H9 (cell line): ENCODE results near the gene CACNA2D3. TPM values are rescaled to one million over a fixed set of nuclear protein-coding genes. Genes with fewer than 3 reads are reported as not detected.

Experiments
- DNase-seq: peaks from one replicate; pipeline ENCODE4 v3.0.0-alpha.2; 2017
- H2AFZ ChIP-seq: one replicate; pipeline ENCODE4 v1.6.1; 2013; ENCODE audit warnings: mild to moderate bottlenecking, low read length, control low read depth, moderate library complexity
- H2AK5ac ChIP-seq: 2 replicates; pipeline ENCODE4 v1.6.1; 2013; ENCODE audit warnings: low read length, control low read depth, mixed read lengths; ENCODE audit not compliant: insufficient read length
- H2BK120ac ChIP-seq: one replicate; pipeline ENCODE4 v1.6.1; 2013; ENCODE audit warnings: low read depth, mild to moderate bottlenecking, low read length, control low read depth, inconsistent platforms; ENCODE audit not compliant: poor library complexity, severe bottlenecking
- H2BK12ac ChIP-seq: 2 replicates; pipeline ENCODE4 v1.6.1; 2013; ENCODE audit warnings: low read length, control low read depth, mixed read lengths, low read depth; ENCODE audit not compliant: insufficient read length
- H2BK15ac ChIP-seq: 2 replicates; pipeline ENCODE4 v1.6.1; 2013; ENCODE audit warnings: low read depth, low read length, control low read depth
- H2BK20ac ChIP-seq: one replicate; pipeline ENCODE4 v1.6.1; 2013; ENCODE audit warnings: low read depth, mild to moderate bottlenecking, low read length, control low read depth, inconsistent platforms; ENCODE audit not compliant: poor library complexity, severe bottlenecking
- H2BK5ac ChIP-seq: 2 replicates; pipeline ENCODE4 v1.6.1; 2013; ENCODE audit warnings: low read length, control low read depth, mixed read lengths; ENCODE audit not compliant: insufficient read length
- H3K14ac ChIP-seq: 2 replicates; pipeline ENCODE4 v1.6.1; 2013; ENCODE audit warnings: low read length, control low read depth; ENCODE audit not compliant: insufficient read depth
- H3K18ac ChIP-seq: 2 replicates; pipeline ENCODE4 v1.6.1; 2013; ENCODE audit warnings: low read depth, mild to moderate bottlenecking, mixed read lengths, low read length, control low read depth; ENCODE audit not compliant: insufficient read length
- H3K23ac ChIP-seq: 2 replicates; pipeline ENCODE4 v1.6.1; 2013; ENCODE audit warnings: low read length, control low read depth, mixed read lengths, low read depth; ENCODE audit not compliant: insufficient read length
- H3K23me2 ChIP-seq: 2 replicates; pipeline ENCODE4 v1.6.1; 2013; ENCODE audit warnings: low read depth, mild to moderate bottlenecking, mixed read lengths, low read length, control low read depth; ENCODE audit not compliant: insufficient read length, poor library complexity, severe bottlenecking
- H3K27ac ChIP-seq: 2 replicates; pipeline ENCODE4 v1.5.1; 2013; ENCODE audit warnings: low read length, control low read depth, mixed read lengths, low read depth; ENCODE audit not compliant: insufficient read length
- H3K27me3 ChIP-seq: 2 replicates; pipeline ENCODE4 v1.6.1; 2013; ENCODE audit warnings: low read length, control low read depth, inconsistent platforms; ENCODE audit not compliant: insufficient read depth
- H3K4ac ChIP-seq: 2 replicates; pipeline ENCODE4 v1.6.1; 2013; ENCODE audit warnings: low read depth, mild to moderate bottlenecking, control low read depth, inconsistent platforms, low read length, moderate library complexity
- H3K4me1 ChIP-seq: 2 replicates; pipeline ENCODE4 v1.6.1; 2013; ENCODE audit warnings: low read length, control low read depth, inconsistent platforms; ENCODE audit not compliant: insufficient read depth
- H3K4me2 ChIP-seq: 2 replicates; pipeline ENCODE4 v1.6.1; 2013; ENCODE audit warnings: low read length, control low read depth, mixed read lengths; ENCODE audit not compliant: insufficient read length, insufficient read depth
- H3K56ac ChIP-seq: 2 replicates; pipeline ENCODE4 v1.6.1; 2013; ENCODE audit warnings: low read depth, mild to moderate bottlenecking, mixed read lengths, low read length, control low read depth; ENCODE audit not compliant: insufficient read length
- H3K79me1 ChIP-seq: 2 replicates; pipeline ENCODE4 v1.6.1; 2013; ENCODE audit warnings: low read depth, mild to moderate bottlenecking, moderate library complexity, low read length, control low read depth, inconsistent platforms; ENCODE audit not compliant: insufficient read depth, poor library complexity, severe bottlenecking
- H3K79me2 ChIP-seq: 2 replicates; pipeline ENCODE4 v1.6.1; 2013; ENCODE audit warnings: low read length, control low read depth, inconsistent platforms; ENCODE audit not compliant: insufficient read depth
- H3K9ac ChIP-seq: 2 replicates; pipeline ENCODE4 v1.6.1; 2013; ENCODE audit warnings: low read length, control low read depth, mixed read lengths; ENCODE audit not compliant: insufficient read length; ENCODE audit errors: extremely low read depth
- H3K9me3 ChIP-seq: one replicate; pipeline ENCODE4 v1.6.1; 2013; ENCODE audit warnings: low read depth, low read length, inconsistent platforms; ENCODE audit not compliant: control insufficient read depth
- H3T11ph ChIP-seq: one replicate; pipeline ENCODE4 v1.6.1; 2013; ENCODE audit warnings: mild to moderate bottlenecking, low read length, control low read depth, inconsistent platforms
- H4K20me1 ChIP-seq: one replicate; pipeline ENCODE4 v1.6.1; 2013; ENCODE audit not compliant: control insufficient read depth, insufficient read length, insufficient read depth
- H4K5ac ChIP-seq: 2 replicates; pipeline ENCODE4 v1.6.1; 2013; ENCODE audit warnings: low read depth, mild to moderate bottlenecking, mixed read lengths, low read length, control low read depth; ENCODE audit not compliant: insufficient read length
- H4K8ac ChIP-seq: replicated peaks from 2 replicates; pipeline ENCODE4 v1.6.1; 2013; ENCODE audit warnings: low read length, control low read depth, mixed read lengths, low read depth; ENCODE audit not compliant: insufficient read length
- H4K91ac ChIP-seq: 2 replicates; pipeline ENCODE4 v1.6.1; 2013; ENCODE audit warnings: low read depth, mild to moderate bottlenecking, moderate library complexity, mixed read lengths, low read length, control low read depth; ENCODE audit not compliant: insufficient read length
- H3K27ac Mint-ChIP-seq, 3 experiments: 2 replicates in 2 of 3; 3 replicates in 1 of 3; pipeline ENCODE4 v1.8.0; 2020 to 2021; ENCODE audit warnings: mixed read lengths in 3 of 3, mild to moderate bottlenecking in 1 of 3, moderate library complexity in 1 of 3
- H3K27me3 Mint-ChIP-seq: 2 replicates; pipeline ENCODE4 v1.8.0; 2021; ENCODE audit warnings: low read depth, mild to moderate bottlenecking, moderate library complexity, mixed read lengths
- H3K36me3 Mint-ChIP-seq, 3 experiments: 2 replicates in 2 of 3; 3 replicates in 1 of 3; pipeline ENCODE4 v1.8.0; 2020 to 2021; ENCODE audit warnings: low read depth in 3 of 3, mixed read lengths in 3 of 3; ENCODE audit not compliant: insufficient read depth in 1 of 3
- H3K4me1 Mint-ChIP-seq, 2 experiments: 2 replicates each; pipeline ENCODE4 v1.8.0; 2020; ENCODE audit warnings: mixed read lengths in 2 of 2
- H3K4me3 Mint-ChIP-seq, 2 experiments: 2 replicates in 1 of 2; 3 replicates in 1 of 2; pipeline ENCODE4 v1.8.0; 2020 to 2021; ENCODE audit warnings: mild to moderate bottlenecking in 2 of 2, mixed read lengths in 2 of 2, moderate library complexity in 1 of 2
- H3K9me3 Mint-ChIP-seq, 2 experiments: 2 replicates in 1 of 2; 3 replicates in 1 of 2; pipeline ENCODE4 v1.8.0; 2020; ENCODE audit warnings: mild to moderate bottlenecking in 2 of 2, mixed read lengths in 2 of 2, moderate library complexity in 1 of 2
- CTCF ChIP-seq: fragments of 200-600 bp; sonication (generic); conservative IDR thresholded peaks from 3 replicates; pipeline ENCODE4 v1.8.0; 2021; ENCODE audit warnings: antibody characterized with exemption, mild to moderate bottlenecking
- WGBS: extraction: QIAGEN DNeasy Blood & Tissue Kit; methylation state at CpG from one replicate; pipeline ENCODE4 v1.1.7; 2013; ENCODE audit warnings: missing lambda C conversion rate, low lambda C conversion rate, mixed read lengths; ENCODE audit not compliant: insufficient read length; ENCODE audit errors: extremely low coverage; 5-methylcytosine and 5-hydroxymethylcytosine counted together
- total RNA-seq: library from RNA; stranded (reverse); gene quantifications from 2 replicates; pipeline ENCODE4 v1.2.1, GENCODE V29; 2021

CACNA2D3 gene
- total RNA-seq, 1 experiment from 2014 or later, result 3.2 TPM

- no peaks in the 10 kb centered on the region for H3K79me2 ChIP-seq
- no peaks in the 10 kb centered on the region for H3K23me2 ChIP-seq
- no peak overlapping the region for H4K91ac ChIP-seq
- WGBS, result no CpG with 5 or more reads among the region's 3 CpGs
- H3T11ph ChIP-seq, result no peak overlapping the region
- H3K4me2 ChIP-seq, result no peak overlapping the region
- H3K4ac ChIP-seq, result no peak overlapping the region
- no peak for DNase-seq
- no peaks in the 10 kb centered on the region for H3K27me3 ChIP-seq
- no peak overlapping the region for H2BK12ac ChIP-seq
- no peak overlapping the region for H3K27ac ChIP-seq
- H2BK120ac ChIP-seq, result no peak overlapping the region
- Mint-ChIP-seq H3K4me3 (no peak overlapping the region), H3K27ac (no peak overlapping the region), H3K36me3 (no peaks in the 10 kb centered on the region; a peak in 1 of 7 replicates), H3K4me1 (peaks cover 10 to 12% of the 10 kb centered on the region in 2 experiments), H3K9me3 (no peaks in the 10 kb centered on the region), H3K27me3 (no peaks in the 10 kb centered on the region; the same call in 1 of the 2 replicates)
- H4K20me1 ChIP-seq, result no peaks in the 10 kb centered on the region
- no peak overlapping the region for H3K23ac ChIP-seq
- no peak overlapping the region for H2AFZ ChIP-seq
- H3K14ac ChIP-seq, result no peak overlapping the region
- H3K79me1 ChIP-seq, result no peaks in the 10 kb centered on the region
- H2BK5ac ChIP-seq, result no peak overlapping the region
- no peak overlapping the region for H4K8ac ChIP-seq
- no peak overlapping the region for H3K56ac ChIP-seq
- H2BK20ac ChIP-seq, result no peak overlapping the region
- peaks cover 4% of the 10 kb centered on the region for H3K4me1 ChIP-seq
- H2BK15ac ChIP-seq, result no peak overlapping the region
- H2AK5ac ChIP-seq, result no peak overlapping the region
- no peak for TF ChIP-seq CTCF
- H3K18ac ChIP-seq, result no peak overlapping the region
- no peak overlapping the region for H3K9ac ChIP-seq
- no peaks in the 10 kb centered on the region for H3K9me3 ChIP-seq
- H4K5ac ChIP-seq, result no peak overlapping the region
These were observed 53.8 kb downstream of the CACNA2D3 start for GRCh38 chr3:54176106-54176505.
